Activated CD8-positive, alpha-beta T cell treated with anti-CD3 and anti-CD28 coated beads for 36 hours (primary cell): ENCODE results near the gene TNRC6C. TPM values are rescaled to one million over a fixed set of nuclear protein-coding genes. Genes with fewer than 3 reads are reported as not detected.

Source experiments
- ATAC-seq: fragments of 200-7000 bp; cut with Tn5 transposase; one replicate; pipeline ENCODE4 v1.10.0; 2021; ENCODE audit warnings: mild to moderate bottlenecking, moderate library complexity
- CTCF ChIA-PET: fragments of 350-600 bp; sonication (Branson Sonifier 250); formaldehyde crosslinking; loops from one replicate; lab custom pipeline; 2021; ENCODE audit warnings: antibody characterized with exemption; lab: Charles Lee
- POLR2A ChIA-PET: fragments of 350-600 bp; sonication (Branson Sonifier 250); formaldehyde crosslinking; loops from one replicate; lab custom pipeline; 2021; ENCODE audit warnings: antibody characterized with exemption; lab: Charles Lee
- DNase-seq: peaks from one replicate; pipeline ENCODE4 v3.0.0-alpha.2; 2020
- H3K27ac Mint-ChIP-seq: one replicate; pipeline ENCODE4 v1.8.0; 2021; ENCODE audit warnings: mild to moderate bottlenecking, mixed read lengths
- H3K27me3 Mint-ChIP-seq: one replicate; pipeline ENCODE4 v1.8.0; 2021; ENCODE audit warnings: mixed read lengths
- H3K36me3 Mint-ChIP-seq: one replicate; pipeline ENCODE4 v1.8.0; 2021; ENCODE audit warnings: low read depth, mixed read lengths
- H3K4me1 Mint-ChIP-seq: one replicate; pipeline ENCODE4 v1.8.0; 2021; ENCODE audit warnings: low read depth, mixed read lengths
- H3K4me3 Mint-ChIP-seq: one replicate; pipeline ENCODE4 v1.8.0; 2021; ENCODE audit warnings: mild to moderate bottlenecking, moderate library complexity, mixed read lengths
- H3K9me3 Mint-ChIP-seq: one replicate; pipeline ENCODE4 v1.8.0; 2021; ENCODE audit warnings: mixed read lengths
- CTCF ChIP-seq: fragments of 200-600 bp; IDR thresholded peaks from one replicate; pipeline ENCODE4 v1.8.0; 2022; ENCODE audit warnings: antibody characterized with exemption, mild to moderate bottlenecking
- intact Hi-C: fragments of 100-400 bp; cut with micrococcal nuclease; formaldehyde crosslinking; loops from one replicate; pipeline ENCODE4 v1.10.0; 2022
- total RNA-seq, 2 experiments: library from RNA; stranded (reverse); gene quantifications; one replicate each; pipeline ENCODE4 v1.2.3, GENCODE V29; 2021

Gene TNRC6C
- total RNA-seq, 2 experiments from 2014 or later: 26.4 to 26.6 TPM

- H3K36me3 Mint-ChIP-seq: no peaks in the 10 kb centered on the region
- H3K9me3 Mint-ChIP-seq: no peaks in the 10 kb centered on the region
- no peak overlapping the region for H3K4me3 Mint-ChIP-seq
- TF ChIP-seq CTCF: no peak
- H3K4me1 Mint-ChIP-seq: peaks cover 8% of the 10 kb centered on the region
- ATAC-seq (no peak), DNase-seq (no peak)
- H3K27me3 Mint-ChIP-seq: peaks cover 27% of the 10 kb centered on the region
- H3K27ac Mint-ChIP-seq: no peak overlapping the region
- intact Hi-C loops: no loop called here
- POLR2A ChIA-PET: interaction anchor here (1.2 kb wide), 1 partner anchor 42 kb away, joined by 3 read pairs; no protein-coding TSS in a partner anchor
- CTCF ChIA-PET: interaction anchor here (1.0 to 1.4 kb wide), 3 partner anchors 42 to 169 kb away, joined by 3 to 4 read pairs (median 3); no protein-coding TSS in a partner anchor
Observed at GRCh38 chr17:77915594-77916021, 42.9 kb upstream of the TNRC6C start.

GRCh38 chr17:77916264-77916663 lies 42.2 kb upstream of the TNRC6C start:
- ATAC-seq: no peak

GRCh38 chr17:77916703-77917481 lies 41.6 kb upstream of the TNRC6C start:
- CTCF ChIA-PET: interaction anchor here (1.2 to 1.4 kb wide), 4 partner anchors 27 to 97 kb away, joined by 3 to 7 read pairs (median 4); no protein-coding TSS in a partner anchor
- no peaks in the 10 kb centered on the region for H3K36me3 Mint-ChIP-seq
- POLR2A ChIA-PET: interaction anchor here (0.6 to 1.5 kb wide), 4 partner anchors 10 to 267 kb away, joined by 3 to 4 read pairs (median 4); no protein-coding TSS in a partner anchor
- H3K4me1 Mint-ChIP-seq: peaks cover 8% of the 10 kb centered on the region
- H3K27me3 Mint-ChIP-seq: peaks cover 26% of the 10 kb centered on the region
- H3K9me3 Mint-ChIP-seq: no peaks in the 10 kb centered on the region
- no peak overlapping the region for H3K27ac Mint-ChIP-seq
- TF ChIP-seq CTCF: no peak
- H3K4me3 Mint-ChIP-seq: peak overlapping the region; percentile 28
- ATAC-seq: no peak
- no peak for DNase-seq
- intact Hi-C loops: no loop called here

More at GRCh38 chr17:77916264-77916663, 42.2 kb upstream of the TNRC6C start:
- Mint-ChIP-seq H3K4me3 (no peak overlapping the region), H3K36me3 (no peaks in the 10 kb centered on the region), H3K9me3 (no peaks in the 10 kb centered on the region), H3K4me1 (peaks cover 8% of the 10 kb centered on the region), H3K27me3 (peaks cover 27% of the 10 kb centered on the region), H3K27ac (no peak overlapping the region)
- no peak for DNase-seq
- no peak for TF ChIP-seq CTCF
- ChIA-PET POLR2A (interaction anchor here (1.0 to 1.5 kb wide), 4 partner anchors 11 to 42 kb away, joined by 3 to 4 read pairs (median 4); no protein-coding TSS in a partner anchor), CTCF (interaction anchor here (1.0 to 1.4 kb wide), 5 partner anchors 27 to 168 kb away, joined by 3 to 7 read pairs (median 3); no protein-coding TSS in a partner anchor)
- intact Hi-C loops: no loop called here

GRCh38 chr17:77919276-77919675 lies 39.2 kb upstream of the TNRC6C start:
- no peak for DNase-seq
- no peak for ATAC-seq
- no peaks in the 10 kb centered on the region for H3K9me3 Mint-ChIP-seq
- intact Hi-C loops: no loop called here
- H3K36me3 Mint-ChIP-seq: no peaks in the 10 kb centered on the region
- POLR2A ChIA-PET: no interaction called here
- no peak overlapping the region for H3K4me3 Mint-ChIP-seq
- CTCF ChIA-PET: interaction anchor here (1.9 kb wide), 1 partner anchor 94 kb away, joined by 5 read pairs; no protein-coding TSS in a partner anchor
- no peak for TF ChIP-seq CTCF
- no peak overlapping the region for H3K27ac Mint-ChIP-seq
- peaks cover 26% of the 10 kb centered on the region for H3K27me3 Mint-ChIP-seq
- peaks cover 8% of the 10 kb centered on the region for H3K4me1 Mint-ChIP-seq

GRCh38 chr17:77923135-77923534 lies 35.4 kb upstream of the TNRC6C start:
- DNase-seq (no peak), ATAC-seq (no peak)
- ChIA-PET CTCF (no interaction called here), POLR2A (no interaction called here)
- Mint-ChIP-seq H3K9me3 (no peaks in the 10 kb centered on the region), H3K27ac (no peak overlapping the region), H3K36me3 (no peaks in the 10 kb centered on the region), H3K27me3 (peaks cover 3% of the 10 kb centered on the region), H3K4me1 (peaks cover 3% of the 10 kb centered on the region), H3K4me3 (no peak overlapping the region)
- intact Hi-C loops: no loop called here
- TF ChIP-seq CTCF: no peak
